ENCODE results near the gene CTCFL. TPM values are rescaled to one million over a fixed set of nuclear protein-coding genes. Genes with fewer than 3 reads are reported as not detected.

CTCFL gene
- total RNA-seq, 2 donors from 2014 or later = 10.8 TPM; not detected in 1

DNA sequence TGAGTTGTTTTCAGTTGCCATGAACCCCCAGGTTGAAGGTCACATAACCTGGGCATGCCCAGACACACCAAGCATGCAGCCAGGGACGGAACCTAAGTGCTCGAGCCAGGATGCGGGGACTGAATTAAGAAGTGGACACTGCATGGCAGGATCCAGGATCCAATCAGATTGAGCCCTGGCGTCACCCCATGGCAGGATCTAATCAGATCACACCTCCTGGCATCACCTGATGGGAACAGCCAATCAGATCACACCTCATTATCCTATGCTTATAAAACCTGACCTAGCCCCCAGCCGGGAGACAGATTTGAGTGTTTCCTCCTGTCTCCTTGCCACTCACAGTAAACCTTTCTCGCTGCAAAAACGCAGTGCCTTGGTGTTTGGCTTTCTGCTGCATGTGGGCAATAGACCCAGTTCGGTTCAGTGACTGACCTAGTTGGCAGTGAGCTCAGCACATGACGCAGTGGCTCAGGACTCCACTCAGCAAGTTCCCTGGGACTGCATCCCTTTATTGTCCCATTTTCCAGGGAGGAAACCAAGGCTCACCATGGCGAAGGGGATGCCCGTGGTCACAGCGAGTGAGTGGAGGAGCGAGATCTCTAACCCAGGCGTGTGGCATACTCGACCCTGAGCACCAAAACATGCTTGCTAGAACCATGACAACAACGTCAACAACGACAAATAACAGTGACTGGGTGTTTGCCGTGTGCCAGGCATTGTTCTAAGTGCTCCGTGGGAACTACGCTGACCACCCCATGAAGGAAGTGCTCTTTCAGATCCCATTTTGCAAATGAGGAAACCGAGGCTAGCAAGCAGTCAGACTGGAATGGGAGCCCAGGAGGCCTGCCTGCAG, 67.5 kb downstream of the CTCFL start:
- Histone ChIP-seq H3K4me3 (no peak overlapping the region), H3K27me3 (replicated peaks; ENCODE audit: insufficient read depth) (no peaks in the 10 kb centered on the region), H3K36me3 (no peaks in the 10 kb centered on the region), H3K27ac (no peak overlapping the region), H3K4me1 (replicated peaks) (no peaks in the 10 kb centered on the region), H3K9me3 (no peaks in the 10 kb centered on the region)
- 71% methylated on average over 21 of the region's 21 CpGs for WGBS
- TF ChIP-seq POLR2A (IDR thresholded peaks at IDR 0.05) (no peak), POLR2AphosphoS5 (IDR thresholded peaks at IDR 0.05) (no peak)
- TF ChIP-seq, protein P1, sequence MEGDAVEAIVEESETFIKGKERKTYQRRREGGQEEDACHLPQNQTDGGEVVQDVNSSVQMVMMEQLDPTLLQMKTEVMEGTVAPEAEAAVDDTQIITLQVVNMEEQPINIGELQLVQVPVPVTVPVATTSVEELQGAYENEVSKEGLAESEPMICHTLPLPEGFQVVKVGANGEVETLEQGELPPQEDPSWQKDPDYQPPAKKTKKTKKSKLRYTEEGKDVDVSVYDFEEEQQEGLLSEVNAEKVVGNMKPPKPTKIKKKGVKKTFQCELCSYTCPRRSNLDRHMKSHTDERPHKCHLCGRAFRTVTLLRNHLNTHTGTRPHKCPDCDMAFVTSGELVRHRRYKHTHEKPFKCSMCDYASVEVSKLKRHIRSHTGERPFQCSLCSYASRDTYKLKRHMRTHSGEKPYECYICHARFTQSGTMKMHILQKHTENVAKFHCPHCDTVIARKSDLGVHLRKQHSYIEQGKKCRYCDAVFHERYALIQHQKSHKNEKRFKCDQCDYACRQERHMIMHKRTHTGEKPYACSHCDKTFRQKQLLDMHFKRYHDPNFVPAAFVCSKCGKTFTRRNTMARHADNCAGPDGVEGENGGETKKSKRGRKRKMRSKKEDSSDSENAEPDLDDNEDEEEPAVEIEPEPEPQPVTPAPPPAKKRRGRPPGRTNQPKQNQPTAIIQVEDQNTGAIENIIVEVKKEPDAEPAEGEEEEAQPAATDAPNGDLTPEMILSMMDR (IDR thresholded peaks at IDR 0.05) = no peak
- intact Hi-C loops (cut with DNase I) = no loop called here
- DNase-seq (ENCODE audit: low spot score) = no peak

DNA sequence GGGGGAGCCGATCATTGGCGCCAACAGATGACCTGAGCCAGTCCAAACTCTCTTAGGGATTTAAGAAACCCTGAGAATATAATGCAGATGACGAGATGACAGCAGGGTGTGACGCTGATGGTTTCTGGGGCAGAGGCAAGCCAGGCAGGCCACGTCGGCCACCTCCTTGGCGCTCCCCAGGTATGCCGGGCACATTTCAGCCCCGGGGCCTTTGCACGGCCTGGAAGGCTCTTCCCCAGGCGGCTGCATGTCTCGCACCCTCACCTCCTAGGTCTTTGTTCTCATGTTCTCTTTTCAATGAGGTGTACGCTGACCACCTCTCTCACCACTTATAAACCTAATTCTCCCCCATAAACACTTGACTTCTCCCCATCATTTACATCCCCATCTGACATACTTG, 68.8 kb downstream of the CTCFL start:
- WGBS = 93% methylated on average over 13 of the region's 13 CpGs
- no peaks in the 10 kb centered on the region for H3K36me3 ChIP-seq
- no peaks in the 10 kb centered on the region for H3K27me3 ChIP-seq (replicated peaks; ENCODE audit: insufficient read depth)
- no peaks in the 10 kb centered on the region for H3K4me1 ChIP-seq (replicated peaks)
- no peak overlapping the region for H3K27ac ChIP-seq
- TF ChIP-seq POLR2A (IDR thresholded peaks at IDR 0.05) = no peak
- no peak for TF ChIP-seq POLR2AphosphoS5 (IDR thresholded peaks at IDR 0.05)
- TF ChIP-seq, protein P1 (IDR thresholded peaks at IDR 0.05) = no peak
- intact Hi-C loops (cut with DNase I) = no loop called here
- no peaks in the 10 kb centered on the region for H3K9me3 ChIP-seq
- H3K4me3 ChIP-seq = no peak overlapping the region
- no peak for DNase-seq (ENCODE audit: low spot score)

DNA sequence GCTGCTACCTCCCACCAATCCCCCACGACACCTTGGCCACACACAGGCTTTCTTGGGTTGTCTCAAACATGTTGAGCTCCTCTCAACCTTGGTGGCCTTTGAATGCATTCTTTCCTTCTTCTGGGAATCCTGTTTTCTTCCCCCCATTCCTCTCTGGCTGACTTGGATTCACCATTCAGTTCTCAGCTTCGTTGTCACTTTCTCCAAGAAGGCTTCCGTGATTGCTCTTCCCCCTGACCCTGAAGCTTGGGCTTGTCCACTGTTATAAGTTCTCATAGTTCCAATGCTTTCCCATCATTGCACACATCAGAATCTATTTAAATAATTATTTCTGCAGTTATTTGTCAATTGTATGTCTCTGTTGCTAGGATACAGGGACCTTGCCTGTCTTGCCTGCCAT, 69.6 kb downstream of the CTCFL start:
- 81% methylated on average over 3 of the region's 3 CpGs for WGBS
- H3K36me3 ChIP-seq = no peaks in the 10 kb centered on the region
- TF ChIP-seq POLR2AphosphoS5 (IDR thresholded peaks at IDR 0.05) (no peak), POLR2A (IDR thresholded peaks at IDR 0.05) (no peak)
- TF ChIP-seq, protein P1 (IDR thresholded peaks at IDR 0.05) = no peak
- intact Hi-C loops (cut with DNase I) = no loop called here
- no peak for DNase-seq (ENCODE audit: low spot score)
- H3K4me1 ChIP-seq (replicated peaks) = no peaks in the 10 kb centered on the region
- no peaks in the 10 kb centered on the region for H3K27me3 ChIP-seq (replicated peaks; ENCODE audit: insufficient read depth)
- H3K27ac ChIP-seq = no peak overlapping the region
- no peak overlapping the region for H3K4me3 ChIP-seq
- H3K9me3 ChIP-seq = no peaks in the 10 kb centered on the region

DNA sequence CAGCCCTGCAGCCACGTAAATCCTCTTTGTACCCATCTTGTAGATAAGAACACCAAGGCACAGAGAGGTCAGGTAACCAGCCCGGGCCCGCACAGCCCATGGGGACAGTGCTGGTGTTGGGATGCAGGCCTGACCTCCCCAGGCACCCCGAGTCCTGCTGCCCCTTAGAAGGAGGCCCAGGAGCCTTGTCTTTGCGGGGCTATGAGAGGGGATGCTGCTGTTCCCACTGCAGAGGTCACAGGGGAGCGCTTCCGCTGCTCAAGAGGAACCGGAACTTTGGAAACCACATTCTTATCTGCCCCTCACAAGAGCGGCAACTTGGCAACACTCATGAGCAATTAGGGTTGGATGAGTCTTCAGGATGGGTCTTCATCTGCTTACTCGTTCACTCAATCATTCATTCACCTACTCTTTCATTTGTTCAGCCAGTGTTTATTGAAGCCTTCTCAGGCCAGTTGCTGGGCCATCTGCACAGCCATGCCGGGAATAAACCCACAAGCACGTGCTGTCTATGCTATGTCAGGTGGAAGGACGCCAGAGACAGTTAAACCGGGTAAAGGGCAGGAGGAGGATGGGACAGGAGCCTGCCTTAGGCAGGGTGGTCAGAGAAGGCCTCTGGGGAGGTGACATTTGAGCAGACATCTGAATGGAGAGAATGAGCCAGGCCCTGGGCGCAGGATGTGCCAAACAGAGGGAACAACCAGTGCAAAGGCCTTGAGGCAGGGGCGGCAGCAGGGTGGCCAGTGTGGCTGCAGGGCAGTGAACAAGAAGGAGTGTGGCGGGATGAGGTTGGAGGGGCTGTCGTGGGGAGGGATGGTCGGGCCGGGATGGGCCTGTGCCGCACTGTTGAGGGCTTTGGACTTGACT, 72.9 kb downstream of the CTCFL start:
- Histone ChIP-seq H3K4me3 (no peak overlapping the region), H3K4me1 (replicated peaks) (peaks cover 9% of the 10 kb centered on the region), H3K27ac (peak overlapping the region in 1 of 2 donors; percentile 13), H3K9me3 (no peaks in the 10 kb centered on the region), H3K27me3 (replicated peaks; ENCODE audit: insufficient read depth) (no peaks in the 10 kb centered on the region), H3K36me3 (no peaks in the 10 kb centered on the region)
- DNase-seq (ENCODE audit: low spot score) = no peak
- intact Hi-C loops (cut with DNase I) = no loop called here
- peak; percentile 63 for TF ChIP-seq POLR2AphosphoS5 (IDR thresholded peaks at IDR 0.05)
- no peak for TF ChIP-seq POLR2A (IDR thresholded peaks at IDR 0.05)
- TF ChIP-seq, protein P1 (IDR thresholded peaks at IDR 0.05) = no peak
- WGBS = 70% methylated on average over 21 of the region's 21 CpGs
